NCI-H2171 treated with DMSO at 0.1 percent for 48 hours (cell line): ENCODE measurements around the gene CNTN2.

Experiments
- DNase-seq: peaks from one replicate; lab custom pipeline; 2025; lab: John Stamatoyannopoulos, UW

CNTN2 gene

GRCh38 chr1:205127646-205128045 lies 84.6 kb downstream of the CNTN2 start:
- DNase-seq, result no peak
